Activated T-helper 17 cell treated with anti-CD3 and anti-CD28 coated beads, Interleukin-2, amount 50 U/mL, for 72 hours (primary cell): ENCODE results near the gene DGUOK. TPM values are rescaled to one million over a fixed set of nuclear protein-coding genes. Genes with fewer than 3 reads are reported as not detected.

Experiments
- ATAC-seq: fragments of 150-1000 bp; cut with Tn5 transposase; replicated peaks from 2 replicates; pipeline ENCODE4 v1.10.0; 2021; ENCODE audit warnings: mild to moderate bottlenecking, moderate library complexity
- H3K27ac Mint-ChIP-seq: one replicate; pipeline ENCODE4 v1.8.0; 2022; ENCODE audit warnings: mixed read lengths
- H3K27me3 Mint-ChIP-seq: one replicate; pipeline ENCODE4 v1.8.0; 2022; ENCODE audit warnings: mixed read lengths
- H3K36me3 Mint-ChIP-seq: one replicate; pipeline ENCODE4 v1.8.0; 2022; ENCODE audit warnings: low read depth, mild to moderate bottlenecking, mixed read lengths
- H3K4me1 Mint-ChIP-seq: one replicate; pipeline ENCODE4 v1.8.0; 2022; ENCODE audit warnings: mixed read lengths
- H3K4me3 Mint-ChIP-seq: one replicate; pipeline ENCODE4 v1.8.0; 2022; ENCODE audit warnings: mild to moderate bottlenecking, mixed read lengths
- H3K9me3 Mint-ChIP-seq: one replicate; pipeline ENCODE4 v1.8.0; 2022; ENCODE audit warnings: mixed read lengths
- total RNA-seq, 2 donors: library from RNA; stranded (reverse); gene quantifications; one replicate each; pipeline ENCODE4 v1.2.3, GENCODE V29; 2022

The DGUOK gene
- total RNA-seq, 2 donors from 2014 or later, result 66.7 to 87.8 TPM

- no peaks in the 10 kb centered on the region for H3K27me3 Mint-ChIP-seq
- peak overlapping the region; percentile 61 for H3K4me3 Mint-ChIP-seq
- peaks cover 26% of the 10 kb centered on the region for H3K4me1 Mint-ChIP-seq
- H3K27ac Mint-ChIP-seq, result peak overlapping the region; percentile 44
- H3K36me3 Mint-ChIP-seq, result peaks cover 8% of the 10 kb centered on the region
- H3K9me3 Mint-ChIP-seq, result peaks cover 6% of the 10 kb centered on the region
- ATAC-seq, result peak; percentile 51
Observed at GRCh38 chr2:73964223-73964622, 37.5 kb downstream of the DGUOK start.

GRCh38 chr2:73965053-73965452 is 38.4 kb downstream of the DGUOK start:
- Mint-ChIP-seq H3K4me3 (peak overlapping the region; percentile 61), H3K36me3 (no peaks in the 10 kb centered on the region), H3K4me1 (peaks cover 30% of the 10 kb centered on the region), H3K9me3 (peaks cover 6% of the 10 kb centered on the region), H3K27ac (peak overlapping the region; percentile 44), H3K27me3 (no peaks in the 10 kb centered on the region)
- ATAC-seq, result no peak

GRCh38 chr2:73968357-73968937 is 41.8 kb downstream of the DGUOK start:
- Mint-ChIP-seq H3K27me3 (no peaks in the 10 kb centered on the region), H3K4me3 (no peak overlapping the region), H3K27ac (no peak overlapping the region), H3K9me3 (no peaks in the 10 kb centered on the region), H3K36me3 (no peaks in the 10 kb centered on the region), H3K4me1 (peaks cover 35% of the 10 kb centered on the region)
- ATAC-seq, result no peak

GRCh38 chr2:73969356-73969755 is 42.7 kb downstream of the DGUOK start:
- Mint-ChIP-seq H3K36me3 (no peaks in the 10 kb centered on the region), H3K9me3 (no peaks in the 10 kb centered on the region), H3K4me3 (peak overlapping the region; percentile 73), H3K27me3 (no peaks in the 10 kb centered on the region), H3K27ac (no peak overlapping the region), H3K4me1 (peaks cover 28% of the 10 kb centered on the region)
- ATAC-seq, result no peak

GRCh38 chr2:73970141-73970803 is 43.6 kb downstream of the DGUOK start:
- peak overlapping the region; percentile 73 for H3K4me3 Mint-ChIP-seq
- H3K4me1 Mint-ChIP-seq, result peaks cover 19% of the 10 kb centered on the region
- H3K9me3 Mint-ChIP-seq, result no peaks in the 10 kb centered on the region
- no peaks in the 10 kb centered on the region for H3K36me3 Mint-ChIP-seq
- no peaks in the 10 kb centered on the region for H3K27me3 Mint-ChIP-seq
- peak; percentile 8 for ATAC-seq
- H3K27ac Mint-ChIP-seq, result peak overlapping the region; percentile 82

- H3K4me3 Mint-ChIP-seq, result peak overlapping the region; percentile 73
- no peaks in the 10 kb centered on the region for H3K9me3 Mint-ChIP-seq
- ATAC-seq, result peak; percentile 91
- H3K36me3 Mint-ChIP-seq, result no peaks in the 10 kb centered on the region
- H3K4me1 Mint-ChIP-seq, result peaks cover 18% of the 10 kb centered on the region
- peak overlapping the region; percentile 82 for H3K27ac Mint-ChIP-seq
- no peaks in the 10 kb centered on the region for H3K27me3 Mint-ChIP-seq
Observed at GRCh38 chr2:73970850-73971471, 44.3 kb downstream of the DGUOK start.

GRCh38 chr2:73971722-73972121 is 45.0 kb downstream of the DGUOK start:
- Mint-ChIP-seq H3K36me3 (no peaks in the 10 kb centered on the region), H3K27me3 (no peaks in the 10 kb centered on the region), H3K27ac (peak overlapping the region; percentile 82), H3K4me1 (peaks cover 18% of the 10 kb centered on the region), H3K4me3 (peak overlapping the region; percentile 73), H3K9me3 (no peaks in the 10 kb centered on the region)
- ATAC-seq, result no peak

GRCh38 chr2:73972846-73973245 is 46.2 kb downstream of the DGUOK start:
- no peaks in the 10 kb centered on the region for H3K36me3 Mint-ChIP-seq
- no peak for ATAC-seq
- H3K27me3 Mint-ChIP-seq, result no peaks in the 10 kb centered on the region
- no peaks in the 10 kb centered on the region for H3K9me3 Mint-ChIP-seq
- H3K4me1 Mint-ChIP-seq, result peaks cover 18% of the 10 kb centered on the region
- H3K27ac Mint-ChIP-seq, result no peak overlapping the region
- no peak overlapping the region for H3K4me3 Mint-ChIP-seq

- Mint-ChIP-seq H3K27me3 (no peaks in the 10 kb centered on the region), H3K36me3 (no peaks in the 10 kb centered on the region), H3K27ac (no peak overlapping the region), H3K4me1 (peaks cover 28% of the 10 kb centered on the region), H3K9me3 (no peaks in the 10 kb centered on the region), H3K4me3 (no peak overlapping the region)
- no peak for ATAC-seq
Observed at GRCh38 chr2:73975731-73976130, 49.1 kb downstream of the DGUOK start.

- no peak for ATAC-seq
- no peaks in the 10 kb centered on the region for H3K36me3 Mint-ChIP-seq
- no peak overlapping the region for H3K4me3 Mint-ChIP-seq
- H3K27ac Mint-ChIP-seq, result no peak overlapping the region
- H3K4me1 Mint-ChIP-seq, result peaks cover 27% of the 10 kb centered on the region
- H3K27me3 Mint-ChIP-seq, result no peaks in the 10 kb centered on the region
- no peaks in the 10 kb centered on the region for H3K9me3 Mint-ChIP-seq
Observed at GRCh38 chr2:73976803-73977202, 50.1 kb downstream of the DGUOK start.

GRCh38 chr2:73977466-73977865 is 50.8 kb downstream of the DGUOK start:
- Mint-ChIP-seq H3K9me3 (no peaks in the 10 kb centered on the region), H3K4me3 (no peak overlapping the region), H3K27me3 (no peaks in the 10 kb centered on the region), H3K36me3 (no peaks in the 10 kb centered on the region), H3K27ac (no peak overlapping the region), H3K4me1 (peaks cover 30% of the 10 kb centered on the region)
- no peak for ATAC-seq

- Mint-ChIP-seq H3K27ac (peak overlapping the region; percentile 41), H3K4me1 (peaks cover 35% of the 10 kb centered on the region), H3K9me3 (no peaks in the 10 kb centered on the region), H3K4me3 (peak overlapping the region; percentile 75), H3K36me3 (peaks cover 7% of the 10 kb centered on the region), H3K27me3 (no peaks in the 10 kb centered on the region)
- ATAC-seq, result peak; percentile 97
Observed at GRCh38 chr2:73979021-73979420, 52.3 kb downstream of the DGUOK start.

GRCh38 chr2:73979686-73980085 is 53.0 kb downstream of the DGUOK start:
- peak; percentile 15 for ATAC-seq
- Mint-ChIP-seq H3K36me3 (peaks cover 7% of the 10 kb centered on the region), H3K27me3 (no peaks in the 10 kb centered on the region), H3K27ac (peak overlapping the region; percentile 41), H3K4me3 (peak overlapping the region; percentile 75), H3K9me3 (no peaks in the 10 kb centered on the region), H3K4me1 (peaks cover 35% of the 10 kb centered on the region)

- no peak overlapping the region for H3K27ac Mint-ChIP-seq
- no peaks in the 10 kb centered on the region for H3K9me3 Mint-ChIP-seq
- peak overlapping the region; percentile 75 for H3K4me3 Mint-ChIP-seq
- H3K27me3 Mint-ChIP-seq, result no peaks in the 10 kb centered on the region
- peaks cover 8% of the 10 kb centered on the region for H3K36me3 Mint-ChIP-seq
- peaks cover 35% of the 10 kb centered on the region for H3K4me1 Mint-ChIP-seq
- no peak for ATAC-seq
Observed at GRCh38 chr2:73980566-73980965, 53.9 kb downstream of the DGUOK start.
